Adrenal gland (tissue), 12 donors: ENCODE results near the gene S100A6. TPM values are rescaled to one million over a fixed set of nuclear protein-coding genes. Genes with fewer than 3 reads are reported as not detected.
A peak's percentile ranks its signal among the peaks of the same experiment; 100 is the strongest.

ENCODE experiments used
- DNase-seq, 7 donors: peaks; one replicate each; pipeline ENCODE4 v3.0.0-alpha.2; 2019 to 2020
- H3K27ac ChIP-seq, 5 donors: fragments of 200-600 bp; sonication (generic) in 4 of 5; 1 replicate in 3 of 5; 2 replicates in 2 of 5; pipeline versions ENCODE4 v1.5.1 to v1.8.0; 2016 to 2020; ENCODE audit warnings: mild to moderate bottlenecking in 1 of 5
- H3K27me3 ChIP-seq: fragments of 200-600 bp; 2 replicates; pipeline ENCODE4 v1.8.0; 2021
- H3K36me3 ChIP-seq, 2 donors: fragments of 200-600 bp; replicated peaks in 1 of 2; 1 replicate in 1 of 2; 2 replicates in 1 of 2; pipeline versions ENCODE4 v1.5.1 to v1.8.0; 2018 to 2022
- H3K4me1 ChIP-seq, 2 donors: fragments of 200-600 bp; replicated peaks in 1 of 2; 1 replicate in 1 of 2; 2 replicates in 1 of 2; pipeline versions ENCODE4 v1.5.1 to v1.8.0; 2018 to 2021
- H3K4me3 ChIP-seq, 4 donors: fragments of 200-600 bp; sonication (generic) in 3 of 4; one replicate each; pipeline ENCODE4 v1.5.1; 2016 to 2018
- H3K9me3 ChIP-seq, 3 donors: fragments of 200-600 bp; sonication (generic) in 1 of 3; replicated peaks in 1 of 3; 1 replicate in 2 of 3; 2 replicates in 1 of 3; pipeline versions ENCODE4 v1.5.1 to v1.8.0; 2016 to 2021
- POLR2A ChIP-seq, 2 donors: fragments of 450-650 bp; IDR thresholded peaks; one replicate each; pipeline ENCODE4 v1.6.1; 2017; ENCODE audit warnings: antibody characterized with exemption in 2 of 2, mild to moderate bottlenecking in 2 of 2, moderate library complexity in 1 of 2
- WGBS, 4 donors: extraction: QIAGEN DNeasy Blood & Tissue Kit in 2 of 4; methylation state at CpG; one replicate each; pipeline versions ENCODE4 v1.1.5 to v1.1.7; 2013 to 2017; 5-methylcytosine and 5-hydroxymethylcytosine counted together
- intact Hi-C, 2 donors: fragments of 100-400 bp; cut with DNase I; formaldehyde crosslinking; loops; one replicate each; pipeline versions ENCODE4 v1.14.1 to v1.15.0; 2022 to 2023
- polyA plus RNA-seq, 3 donors: library from polyadenylated mRNA; stranded (reverse); fragments of 200-250 nt in 2 of 3; fragments of 350-450 nt in 1 of 3; fragmentation: Illumina TruSeq in 1 of 3; extraction: RNeasy Lipid Tissue Mini Kit (QIAGEN cat#74804) in 1 of 3; gene quantifications; one replicate each; pipeline ENCODE4 v1.2.3, GENCODE V29; 2013 to 2014
- total RNA-seq, 9 donors: library from RNA; depleted of rRNA in 4 of 9; stranded (reverse); fragments of >200 nt in 4 of 9; fragments of 120-200 nt in 1 of 9; fragmentation: NEBNext Ultra II Directional in 1 of 9; extraction: Animal tissue kit (Norgen Biotek cat#: 25700) in 1 of 9; gene quantifications; one replicate each; pipeline versions ENCODE4 v1.1.0 to v1.2.4, GENCODE V29; 2013 to 2023
- TF ChIP-seq, protein P1 (sequence below), 6 experiments: fragments of 450-650 bp in 4 of 6; fragments of 200-600 bp in 2 of 6; sonication (generic) in 1 of 6; IDR thresholded peaks; 1 replicate in 5 of 6; 2 replicates in 1 of 6; pipeline versions ENCODE4 v1.5.1 to v1.8.0; 2016 to 2021; ENCODE audit warnings: antibody characterized with exemption in 6 of 6, mild to moderate bottlenecking in 2 of 6, moderate library complexity in 1 of 6
- donor health status: healthy with polysubstance abuse.
- donor health status: Bipolar disorder and iron deficiency.
- donor health status: DM: yes; HTN: yes; CAD: no.
- donor health status: DM: no; HTN: no; CAD: no.
- donor health status: DM: no; HTN: no; CAD: no.
- donor health status: DM: yes; HTN: yes; CAD: no.

The S100A6 gene
- total and polyA plus RNA-seq, 12 donors = 39.4 to 4,129 (median 372) TPM

- Histone ChIP-seq H3K4me1 (peaks cover 15 to 21% of the 10 kb centered on the region in 2 donors), H3K27ac (no peak overlapping the region), H3K9me3 (no peaks in the 10 kb centered on the region), H3K36me3 (no peaks in the 10 kb centered on the region), H3K4me3 (no peak overlapping the region), H3K27me3 (no peaks in the 10 kb centered on the region)
- peak in 1 of 7 donors; percentile 45 for DNase-seq
- TF ChIP-seq, protein P1, sequence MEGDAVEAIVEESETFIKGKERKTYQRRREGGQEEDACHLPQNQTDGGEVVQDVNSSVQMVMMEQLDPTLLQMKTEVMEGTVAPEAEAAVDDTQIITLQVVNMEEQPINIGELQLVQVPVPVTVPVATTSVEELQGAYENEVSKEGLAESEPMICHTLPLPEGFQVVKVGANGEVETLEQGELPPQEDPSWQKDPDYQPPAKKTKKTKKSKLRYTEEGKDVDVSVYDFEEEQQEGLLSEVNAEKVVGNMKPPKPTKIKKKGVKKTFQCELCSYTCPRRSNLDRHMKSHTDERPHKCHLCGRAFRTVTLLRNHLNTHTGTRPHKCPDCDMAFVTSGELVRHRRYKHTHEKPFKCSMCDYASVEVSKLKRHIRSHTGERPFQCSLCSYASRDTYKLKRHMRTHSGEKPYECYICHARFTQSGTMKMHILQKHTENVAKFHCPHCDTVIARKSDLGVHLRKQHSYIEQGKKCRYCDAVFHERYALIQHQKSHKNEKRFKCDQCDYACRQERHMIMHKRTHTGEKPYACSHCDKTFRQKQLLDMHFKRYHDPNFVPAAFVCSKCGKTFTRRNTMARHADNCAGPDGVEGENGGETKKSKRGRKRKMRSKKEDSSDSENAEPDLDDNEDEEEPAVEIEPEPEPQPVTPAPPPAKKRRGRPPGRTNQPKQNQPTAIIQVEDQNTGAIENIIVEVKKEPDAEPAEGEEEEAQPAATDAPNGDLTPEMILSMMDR (IDR thresholded peaks at IDR 0.05) = no peak
- no peak for TF ChIP-seq POLR2A (IDR thresholded peaks at IDR 0.05)
- WGBS, 4 donors = 87 to 96% (median 90%) methylated on average over 3 of the region's 3 CpGs
- intact Hi-C loops = loop anchor here in 1 of 2 donors (2.0 kb wide), 1 partner anchor 60 kb away; no protein-coding TSS in a partner anchor
These were observed 26.8 kb downstream of the S100A6 start for GRCh38 chr1:153509036-153509435.

GRCh38 chr1:153507926-153508583 lies 27.7 kb downstream of the S100A6 start:
- H3K4me1 ChIP-seq = peaks cover 15 to 21% of the 10 kb centered on the region in 2 donors
- no peak overlapping the region for H3K4me3 ChIP-seq
- H3K27ac ChIP-seq = peak overlapping the region in 3 of 5 donors; percentile 74 to 96 (median 91)
- H3K9me3 ChIP-seq = no peaks in the 10 kb centered on the region
- H3K36me3 ChIP-seq = no peaks in the 10 kb centered on the region
- 88 to 92% (median 90%) methylated on average over 10 to 11 of the region's 11 CpGs for WGBS, 4 donors
- TF ChIP-seq, protein P1 (IDR thresholded peaks at IDR 0.05) = no peak
- no peak for TF ChIP-seq POLR2A (IDR thresholded peaks at IDR 0.05)
- DNase-seq = peak in 1 of 7 donors; percentile 50
- intact Hi-C loops = loop anchor here in 1 of 2 donors (2.0 kb wide), 1 partner anchor 61 kb away; no protein-coding TSS in a partner anchor
- H3K27me3 ChIP-seq = no peaks in the 10 kb centered on the region

DNA sequence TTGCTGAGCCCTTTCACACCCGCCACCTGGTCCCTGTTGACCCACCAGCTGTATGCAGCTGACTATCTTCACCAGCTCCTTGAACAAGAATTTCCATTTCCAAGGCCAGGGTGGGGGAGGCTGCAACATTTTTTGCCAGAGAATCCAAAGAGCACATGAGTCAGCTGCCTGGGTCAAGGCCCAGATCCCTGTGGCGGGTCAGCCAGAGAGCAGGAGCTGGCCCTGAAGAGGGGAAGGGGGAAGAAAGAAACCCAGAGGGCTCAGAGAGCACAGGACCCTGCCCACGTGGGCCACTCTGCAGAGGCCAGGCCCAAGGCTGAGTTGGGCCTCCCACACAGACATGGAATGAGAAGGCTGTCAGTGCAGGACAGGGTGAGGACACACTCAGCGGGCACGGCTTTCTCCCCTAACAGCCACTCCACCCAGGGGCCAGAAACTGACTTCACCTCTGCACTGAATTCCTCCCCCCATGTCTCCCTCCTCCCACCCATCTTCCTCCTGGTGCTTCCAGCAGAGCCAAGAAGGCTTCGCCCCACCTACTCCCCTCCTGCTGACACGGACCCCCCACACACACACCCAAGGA lies 28.9 kb downstream of the S100A6 start:
- Histone ChIP-seq H3K27ac (peak overlapping the region; percentile 3 to 96 (median 74)), H3K27me3 (no peaks in the 10 kb centered on the region), H3K4me3 (no peak overlapping the region), H3K36me3 (no peaks in the 10 kb centered on the region), H3K4me1 (peaks cover 15 to 21% of the 10 kb centered on the region in 2 donors), H3K9me3 (no peaks in the 10 kb centered on the region)
- intact Hi-C loops = no loop called here
- TF ChIP-seq, protein P1 (IDR thresholded peaks at IDR 0.05) = no peak
- TF ChIP-seq POLR2A (IDR thresholded peaks at IDR 0.05) = peak in 1 of 2 donors; percentile 78
- DNase-seq = peak; percentile 86 to 97 (median 95)
- 26 to 48% (median 29%) methylated on average over 6 to 7 of the region's 7 CpGs for WGBS, 4 donors

- 48 to 76% (median 68%) methylated on average over 5 of the region's 5 CpGs for WGBS, 4 donors
- Histone ChIP-seq H3K4me1 (peaks cover 15 to 21% of the 10 kb centered on the region in 2 donors), H3K36me3 (no peaks in the 10 kb centered on the region), H3K27me3 (no peaks in the 10 kb centered on the region), H3K4me3 (no peak overlapping the region), H3K27ac (peak overlapping the region in 4 of 5 donors; percentile 41 to 96 (median 82)), H3K9me3 (no peaks in the 10 kb centered on the region)
- peak in 4 of 7 donors; percentile 30 to 58 (median 37) for DNase-seq
- TF ChIP-seq POLR2A (IDR thresholded peaks at IDR 0.05) = no peak
- TF ChIP-seq, protein P1 (IDR thresholded peaks at IDR 0.05) = no peak
- intact Hi-C loops = no loop called here
These were observed 29.4 kb downstream of the S100A6 start for GRCh38 chr1:153506386-153506785.
